Activated naive CD4-positive, alpha-beta T cell treated with anti-CD3 and anti-CD28 coated beads, Interleukin-2, amount 10 ng/mL, durations not matched to agents 7 days and 5 days (primary cell): ENCODE measurements around the gene GNA12.

ENCODE experiments used
- CTCF ChIA-PET: fragments of 350-600 bp; sonication (Branson Sonifier 250); formaldehyde crosslinking; loops from one replicate; lab custom pipeline; 2021; ENCODE audit warnings: antibody characterized with exemption; lab: Charles Lee
- DNase-seq: peaks from one replicate; pipeline ENCODE4 v3.0.0-alpha.2; 2020
- H3K27ac Mint-ChIP-seq: one replicate; pipeline ENCODE4 v1.8.0; 2021; ENCODE audit warnings: mild to moderate bottlenecking, moderate library complexity, mixed read lengths
- H3K27me3 Mint-ChIP-seq: one replicate; pipeline ENCODE4 v1.8.0; 2021; ENCODE audit warnings: mild to moderate bottlenecking, mixed read lengths
- H3K36me3 Mint-ChIP-seq: one replicate; pipeline ENCODE4 v1.8.0; 2021; ENCODE audit warnings: mixed read lengths
- H3K4me1 Mint-ChIP-seq: one replicate; pipeline ENCODE4 v1.8.0; 2021; ENCODE audit warnings: mixed read lengths
- H3K4me3 Mint-ChIP-seq: one replicate; pipeline ENCODE4 v1.8.0; 2021; ENCODE audit warnings: mild to moderate bottlenecking, moderate library complexity, mixed read lengths
- H3K9me3 Mint-ChIP-seq: one replicate; pipeline ENCODE4 v1.8.0; 2021; ENCODE audit warnings: mixed read lengths

Gene GNA12

GRCh38 chr7:2774280-2774679 is 69.8 kb downstream of the GNA12 start:
- CTCF ChIA-PET, result interaction anchor here (1.9 kb wide), 1 partner anchor 14 kb away, joined by 5 read pairs; no protein-coding TSS in a partner anchor
- Mint-ChIP-seq H3K36me3 (peaks cover 3% of the 10 kb centered on the region), H3K4me1 (peaks cover 7% of the 10 kb centered on the region)

GRCh38 chr7:2773608-2774007 is 70.5 kb downstream of the GNA12 start:
- H3K27me3 Mint-ChIP-seq, result no peaks in the 10 kb centered on the region
- H3K27ac Mint-ChIP-seq, result no peak overlapping the region
- no peak overlapping the region for H3K4me3 Mint-ChIP-seq
- no peaks in the 10 kb centered on the region for H3K9me3 Mint-ChIP-seq
- peaks cover 7% of the 10 kb centered on the region for H3K4me1 Mint-ChIP-seq
- DNase-seq, result no peak
- CTCF ChIA-PET, result interaction anchor here (1.9 kb wide), 1 partner anchor 13 kb away, joined by 5 read pairs; no protein-coding TSS in a partner anchor
- H3K36me3 Mint-ChIP-seq, result peaks cover 3% of the 10 kb centered on the region

More at GRCh38 chr7:2774280-2774679, 69.8 kb downstream of the GNA12 start:
- Mint-ChIP-seq H3K27me3 (no peaks in the 10 kb centered on the region), H3K27ac (no peak overlapping the region), H3K9me3 (no peaks in the 10 kb centered on the region), H3K4me3 (no peak overlapping the region)
- no peak for DNase-seq

GRCh38 chr7:2771274-2771731 is 72.8 kb downstream of the GNA12 start:
- Mint-ChIP-seq H3K27ac (no peak overlapping the region), H3K9me3 (no peaks in the 10 kb centered on the region), H3K36me3 (peaks cover 3% of the 10 kb centered on the region), H3K27me3 (no peaks in the 10 kb centered on the region), H3K4me1 (peaks cover 7% of the 10 kb centered on the region), H3K4me3 (no peak overlapping the region)
- no peak for DNase-seq
- CTCF ChIA-PET, result no interaction called here

- Mint-ChIP-seq H3K27me3 (no peaks in the 10 kb centered on the region), H3K4me3 (no peak overlapping the region), H3K27ac (no peak overlapping the region), H3K9me3 (no peaks in the 10 kb centered on the region), H3K4me1 (peaks cover 10% of the 10 kb centered on the region), H3K36me3 (no peaks in the 10 kb centered on the region)
- no peak for DNase-seq
- CTCF ChIA-PET, result no interaction called here
Measured at GRCh38 chr7:2764621-2765020, 79.5 kb downstream of the GNA12 start.

- Mint-ChIP-seq H3K27me3 (no peaks in the 10 kb centered on the region), H3K36me3 (no peaks in the 10 kb centered on the region), H3K4me1 (peaks cover 16% of the 10 kb centered on the region), H3K9me3 (no peaks in the 10 kb centered on the region), H3K4me3 (no peak overlapping the region), H3K27ac (no peak overlapping the region)
- CTCF ChIA-PET, result no interaction called here
- DNase-seq, result no peak
Measured at GRCh38 chr7:2763597-2763996, 80.5 kb downstream of the GNA12 start.

GRCh38 chr7:2761801-2762497 is 82.2 kb downstream of the GNA12 start:
- DNase-seq, result no peak
- H3K4me1 Mint-ChIP-seq, result peaks cover 32% of the 10 kb centered on the region
- H3K9me3 Mint-ChIP-seq, result no peaks in the 10 kb centered on the region
- no peak overlapping the region for H3K4me3 Mint-ChIP-seq
- H3K27ac Mint-ChIP-seq, result no peak overlapping the region
- no peaks in the 10 kb centered on the region for H3K27me3 Mint-ChIP-seq
- no peaks in the 10 kb centered on the region for H3K36me3 Mint-ChIP-seq
- CTCF ChIA-PET, result no interaction called here

GRCh38 chr7:2761131-2761624 is 82.9 kb downstream of the GNA12 start:
- peaks cover 4% of the 10 kb centered on the region for H3K36me3 Mint-ChIP-seq

GRCh38 chr7:2760098-2760889 is 83.8 kb downstream of the GNA12 start:
- no peak for DNase-seq
- H3K9me3 Mint-ChIP-seq, result no peaks in the 10 kb centered on the region
- H3K27me3 Mint-ChIP-seq, result no peaks in the 10 kb centered on the region
- peaks cover 32% of the 10 kb centered on the region for H3K4me1 Mint-ChIP-seq
- no peak overlapping the region for H3K27ac Mint-ChIP-seq
- CTCF ChIA-PET, result interaction anchor here (0.7 to 1.5 kb wide), 4 partner anchors 14 to 103 kb away, joined by 3 to 5 read pairs (median 4); no protein-coding TSS in a partner anchor
- H3K36me3 Mint-ChIP-seq, result peaks cover 8% of the 10 kb centered on the region
- no peak overlapping the region for H3K4me3 Mint-ChIP-seq

More at GRCh38 chr7:2761131-2761624, 82.9 kb downstream of the GNA12 start:
- Mint-ChIP-seq H3K9me3 (no peaks in the 10 kb centered on the region), H3K27ac (no peak overlapping the region), H3K27me3 (no peaks in the 10 kb centered on the region), H3K4me3 (no peak overlapping the region), H3K4me1 (peaks cover 32% of the 10 kb centered on the region)
- CTCF ChIA-PET, result interaction anchor here (0.7 to 1.5 kb wide), 4 partner anchors 13 to 103 kb away, joined by 3 to 5 read pairs (median 4); no protein-coding TSS in a partner anchor
- DNase-seq, result no peak

GRCh38 chr7:2759736-2760097 is 84.4 kb downstream of the GNA12 start:
- Mint-ChIP-seq H3K4me1 (peaks cover 32% of the 10 kb centered on the region), H3K36me3 (peaks cover 8% of the 10 kb centered on the region), H3K27me3 (no peaks in the 10 kb centered on the region), H3K4me3 (no peak overlapping the region), H3K9me3 (no peaks in the 10 kb centered on the region), H3K27ac (no peak overlapping the region)
- no peak for DNase-seq
- CTCF ChIA-PET, result interaction anchor here (1.5 kb wide), 1 partner anchor 15 kb away, joined by 5 read pairs; no protein-coding TSS in a partner anchor

GRCh38 chr7:2758673-2759616 is 85.2 kb downstream of the GNA12 start:
- Mint-ChIP-seq H3K4me1 (peaks cover 32% of the 10 kb centered on the region), H3K27ac (peak overlapping the region; percentile 79)

GRCh38 chr7:2757904-2758672 is 86.0 kb downstream of the GNA12 start:
- peaks cover 8% of the 10 kb centered on the region for H3K36me3 Mint-ChIP-seq

More at GRCh38 chr7:2758673-2759616, 85.2 kb downstream of the GNA12 start:
- no peak overlapping the region for H3K4me3 Mint-ChIP-seq
- H3K27me3 Mint-ChIP-seq, result no peaks in the 10 kb centered on the region
- no peak for DNase-seq
- H3K9me3 Mint-ChIP-seq, result no peaks in the 10 kb centered on the region
- H3K36me3 Mint-ChIP-seq, result peaks cover 8% of the 10 kb centered on the region
- CTCF ChIA-PET, result interaction anchor here (0.5 to 2.0 kb wide), 3 partner anchors 40 to 49 kb away, joined by 3 to 5 read pairs (median 5); no protein-coding TSS in a partner anchor

GRCh38 chr7:2757361-2757903 is 86.7 kb downstream of the GNA12 start:
- CTCF ChIA-PET, result interaction anchor here (1.0 to 2.0 kb wide), 6 partner anchors 20 to 86 kb away, joined by 3 to 5 read pairs (median 4); no protein-coding TSS in a partner anchor
- H3K27ac Mint-ChIP-seq, result peak overlapping the region; percentile 79
- DNase-seq, result no peak
- no peaks in the 10 kb centered on the region for H3K27me3 Mint-ChIP-seq
- H3K4me3 Mint-ChIP-seq, result no peak overlapping the region
- peaks cover 32% of the 10 kb centered on the region for H3K4me1 Mint-ChIP-seq
- peaks cover 8% of the 10 kb centered on the region for H3K36me3 Mint-ChIP-seq
- H3K9me3 Mint-ChIP-seq, result no peaks in the 10 kb centered on the region

More at GRCh38 chr7:2757904-2758672, 86.0 kb downstream of the GNA12 start:
- CTCF ChIA-PET, result interaction anchor here (0.5 to 2.0 kb wide), 7 partner anchors 19 to 87 kb away, joined by 3 to 5 read pairs (median 4); no protein-coding TSS in a partner anchor
- H3K9me3 Mint-ChIP-seq, result no peaks in the 10 kb centered on the region
- H3K4me1 Mint-ChIP-seq, result peaks cover 32% of the 10 kb centered on the region
- peak overlapping the region; percentile 79 for H3K27ac Mint-ChIP-seq
- DNase-seq, result peak; percentile 61
- H3K27me3 Mint-ChIP-seq, result no peaks in the 10 kb centered on the region
- H3K4me3 Mint-ChIP-seq, result no peak overlapping the region
